ENCODE results near the gene TMPRSS6.

GRCh38 chr22:37069319-37069718, 40.2 kb downstream of the TMPRSS6 start:
- no peak for TF ChIP-seq POLR2A (IDR thresholded peaks at IDR 0.05)
- TF ChIP-seq CTCF (IDR thresholded peaks at IDR 0.05): no peak
